ENCODE measurements around the gene ETS2. TPM values are rescaled to one million over a fixed set of nuclear protein-coding genes. Genes with fewer than 3 reads are reported as not detected.
A peak's percentile ranks its signal among the peaks of the same experiment; 100 is the strongest.

The ETS2 gene
- total RNA-seq, 1 donor from 2014 or later, result 40.3 TPM

DNA sequence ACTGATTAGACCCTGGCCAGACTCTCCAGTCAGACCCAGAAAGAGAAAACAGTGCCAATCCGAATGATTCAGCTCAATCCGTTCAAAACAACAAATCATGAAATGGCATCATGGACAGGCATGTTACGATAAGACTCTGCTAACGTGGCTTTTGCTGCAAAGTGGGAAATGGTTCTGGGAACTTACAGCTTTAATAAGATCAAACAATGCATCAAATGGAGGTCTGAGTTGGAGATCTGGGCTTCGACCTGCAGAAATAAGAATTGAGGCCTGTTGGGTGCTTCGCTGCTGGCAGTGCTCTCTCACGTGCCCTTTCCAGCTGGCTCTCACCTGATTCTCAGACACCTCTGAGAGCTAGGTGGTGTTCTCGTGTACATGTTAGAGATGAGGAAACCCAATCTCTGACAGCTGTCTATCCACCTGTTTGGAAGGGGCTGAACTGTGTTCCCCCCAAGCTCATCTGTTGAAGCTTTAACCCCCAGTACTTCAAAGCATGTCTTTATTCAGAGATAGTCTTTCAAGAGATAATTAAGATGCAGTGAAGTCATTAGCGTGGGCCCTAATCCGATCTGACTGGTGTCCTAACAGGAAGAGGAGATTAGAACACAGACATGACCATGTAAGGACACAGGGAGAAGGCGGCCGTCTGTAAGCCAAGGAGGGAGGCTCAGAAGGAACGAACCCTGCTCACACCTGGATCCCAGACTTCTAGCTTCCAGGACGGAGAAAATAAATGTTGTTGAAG is 45.5 kb upstream of the ETS2 start:
- no peaks in the 10 kb centered on the region for H4K20me1 ChIP-seq (ENCODE audit: insufficient read depth, low read length)
- Mint-ChIP-seq H3K27me3 (ENCODE audit: low read depth, unreplicated experiment) (peaks cover 2% of the 10 kb centered on the region), H3K27ac (ENCODE audit: unreplicated experiment) (no peak overlapping the region), H3K4me1 (ENCODE audit: low read depth, unreplicated experiment) (peaks cover 47% of the 10 kb centered on the region), H3K4me3 (ENCODE audit: unreplicated experiment) (no peak overlapping the region), H3K9me3 (ENCODE audit: unreplicated experiment) (no peaks in the 10 kb centered on the region), H3K36me3 (ENCODE audit: low read depth, unreplicated experiment) (no peaks in the 10 kb centered on the region)
- H3K4me2 ChIP-seq (ENCODE audit: low read length), result no peak overlapping the region
- FAIRE-seq (no peak), DNase-seq (ENCODE audit: low read depth) (peak; percentile 77)
- no peak overlapping the region for H3K4me3 ChIP-seq (ENCODE audit: insufficient read depth, low read depth, low read length)
- no peaks in the 10 kb centered on the region for H3K36me3 ChIP-seq (ENCODE audit: insufficient read depth, low read length)
- H3K9ac ChIP-seq (ENCODE audit: low read length), result no peak overlapping the region
- no peak overlapping the region for H2AFZ ChIP-seq (ENCODE audit: low read depth, low read length)
- no peaks in the 10 kb centered on the region for H3K27me3 ChIP-seq (ENCODE audit: insufficient read depth, low read length)
- no peaks in the 10 kb centered on the region for H3K9me3 ChIP-seq (ENCODE audit: insufficient read depth, low read depth, low read length)
- no peak overlapping the region for H3K27ac ChIP-seq (ENCODE audit: low read depth, low read length)
- H3K4me1 ChIP-seq (ENCODE audit: insufficient read depth, low read length), result peaks cover 18% of the 10 kb centered on the region
- TF ChIP-seq, protein P1, sequence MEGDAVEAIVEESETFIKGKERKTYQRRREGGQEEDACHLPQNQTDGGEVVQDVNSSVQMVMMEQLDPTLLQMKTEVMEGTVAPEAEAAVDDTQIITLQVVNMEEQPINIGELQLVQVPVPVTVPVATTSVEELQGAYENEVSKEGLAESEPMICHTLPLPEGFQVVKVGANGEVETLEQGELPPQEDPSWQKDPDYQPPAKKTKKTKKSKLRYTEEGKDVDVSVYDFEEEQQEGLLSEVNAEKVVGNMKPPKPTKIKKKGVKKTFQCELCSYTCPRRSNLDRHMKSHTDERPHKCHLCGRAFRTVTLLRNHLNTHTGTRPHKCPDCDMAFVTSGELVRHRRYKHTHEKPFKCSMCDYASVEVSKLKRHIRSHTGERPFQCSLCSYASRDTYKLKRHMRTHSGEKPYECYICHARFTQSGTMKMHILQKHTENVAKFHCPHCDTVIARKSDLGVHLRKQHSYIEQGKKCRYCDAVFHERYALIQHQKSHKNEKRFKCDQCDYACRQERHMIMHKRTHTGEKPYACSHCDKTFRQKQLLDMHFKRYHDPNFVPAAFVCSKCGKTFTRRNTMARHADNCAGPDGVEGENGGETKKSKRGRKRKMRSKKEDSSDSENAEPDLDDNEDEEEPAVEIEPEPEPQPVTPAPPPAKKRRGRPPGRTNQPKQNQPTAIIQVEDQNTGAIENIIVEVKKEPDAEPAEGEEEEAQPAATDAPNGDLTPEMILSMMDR (IDR thresholded peaks at IDR 0.05; ENCODE audit: insufficient read depth, low read depth, low read length), result no peak
- no peak for TF ChIP-seq EZH2 (IDR thresholded peaks at IDR 0.05; ENCODE audit: insufficient read depth, low read length)
- H3K79me2 ChIP-seq (ENCODE audit: insufficient read depth, low read length), result no peaks in the 10 kb centered on the region

DNA sequence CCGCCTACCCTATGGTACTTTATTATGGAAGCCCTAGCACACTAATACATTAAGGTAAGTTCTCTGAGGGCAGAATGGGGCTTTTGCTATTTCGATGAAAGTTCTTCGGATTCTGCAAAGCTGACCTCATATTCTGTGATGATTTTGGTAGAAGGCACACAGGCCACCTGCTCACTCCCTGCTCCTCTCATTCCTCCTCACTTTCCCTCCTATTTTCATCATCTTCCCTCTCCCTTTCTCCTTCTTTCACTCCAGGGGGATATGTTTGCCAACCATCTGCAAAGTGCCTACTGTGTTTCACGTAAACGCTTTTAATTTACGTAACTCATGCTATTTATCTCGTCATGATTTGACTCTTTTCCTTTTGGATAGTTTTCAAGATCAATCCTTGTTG is 45.0 kb upstream of the ETS2 start:
- H3K9me3 ChIP-seq (ENCODE audit: insufficient read depth, low read depth, low read length), result no peaks in the 10 kb centered on the region
- H3K4me3 ChIP-seq (ENCODE audit: insufficient read depth, low read depth, low read length), result no peak overlapping the region
- no peaks in the 10 kb centered on the region for H4K20me1 ChIP-seq (ENCODE audit: insufficient read depth, low read length)
- H3K79me2 ChIP-seq (ENCODE audit: insufficient read depth, low read length), result no peaks in the 10 kb centered on the region
- no peak for FAIRE-seq
- no peak overlapping the region for H3K9ac ChIP-seq (ENCODE audit: low read length)
- H3K36me3 ChIP-seq (ENCODE audit: insufficient read depth, low read length), result no peaks in the 10 kb centered on the region
- H3K4me2 ChIP-seq (ENCODE audit: low read length), result no peak overlapping the region
- H3K9me3 Mint-ChIP-seq (ENCODE audit: unreplicated experiment), result peaks cover 2% of the 10 kb centered on the region
- H3K4me1 Mint-ChIP-seq (ENCODE audit: low read depth, unreplicated experiment), result peaks cover 41% of the 10 kb centered on the region
- no peak for DNase-seq (ENCODE audit: low read depth)
- H3K36me3 Mint-ChIP-seq (ENCODE audit: low read depth, unreplicated experiment), result no peaks in the 10 kb centered on the region
- H3K4me1 ChIP-seq (ENCODE audit: insufficient read depth, low read length), result peaks cover 13% of the 10 kb centered on the region
- TF ChIP-seq, protein P1 (IDR thresholded peaks at IDR 0.05; ENCODE audit: insufficient read depth, low read depth, low read length), result no peak
- no peak for TF ChIP-seq EZH2 (IDR thresholded peaks at IDR 0.05; ENCODE audit: insufficient read depth, low read length)
- no peak overlapping the region for H3K4me3 Mint-ChIP-seq (ENCODE audit: unreplicated experiment)
- no peaks in the 10 kb centered on the region for H3K27me3 ChIP-seq (ENCODE audit: insufficient read depth, low read length)
- H3K27ac Mint-ChIP-seq (ENCODE audit: unreplicated experiment), result no peak overlapping the region
- H2AFZ ChIP-seq (ENCODE audit: low read depth, low read length), result no peak overlapping the region
- H3K27me3 Mint-ChIP-seq (ENCODE audit: low read depth, unreplicated experiment), result peaks cover 3% of the 10 kb centered on the region
- H3K27ac ChIP-seq (ENCODE audit: low read depth, low read length), result no peak overlapping the region

GRCh38 chr21:38761531-38761930 is 44.2 kb upstream of the ETS2 start:
- H3K9ac ChIP-seq (ENCODE audit: low read length), result no peak overlapping the region
- TF ChIP-seq, protein P1 (IDR thresholded peaks at IDR 0.05; ENCODE audit: insufficient read depth, low read depth, low read length), result no peak
- no peak for TF ChIP-seq EZH2 (IDR thresholded peaks at IDR 0.05; ENCODE audit: insufficient read depth, low read length)
- peak overlapping the region; percentile 85 for H3K27ac Mint-ChIP-seq (ENCODE audit: unreplicated experiment)
- no peak overlapping the region for H3K27ac ChIP-seq (ENCODE audit: low read depth, low read length)
- H3K36me3 Mint-ChIP-seq (ENCODE audit: low read depth, unreplicated experiment), result peaks cover 3% of the 10 kb centered on the region
- peaks cover 3% of the 10 kb centered on the region for H3K27me3 Mint-ChIP-seq (ENCODE audit: low read depth, unreplicated experiment)
- no peak overlapping the region for H3K4me3 ChIP-seq (ENCODE audit: insufficient read depth, low read depth, low read length)
- H3K36me3 ChIP-seq (ENCODE audit: insufficient read depth, low read length), result no peaks in the 10 kb centered on the region
- no peak overlapping the region for H3K4me3 Mint-ChIP-seq (ENCODE audit: unreplicated experiment)
- H3K9me3 ChIP-seq (ENCODE audit: insufficient read depth, low read depth, low read length), result peaks cover 5% of the 10 kb centered on the region
- peaks cover 35% of the 10 kb centered on the region for H3K4me1 Mint-ChIP-seq (ENCODE audit: low read depth, unreplicated experiment)
- H3K4me1 ChIP-seq (ENCODE audit: insufficient read depth, low read length), result peaks cover 7% of the 10 kb centered on the region
- no peak for FAIRE-seq
- H3K9me3 Mint-ChIP-seq (ENCODE audit: unreplicated experiment), result peaks cover 10% of the 10 kb centered on the region
- H3K27me3 ChIP-seq (ENCODE audit: insufficient read depth, low read length), result no peaks in the 10 kb centered on the region
- H3K4me2 ChIP-seq (ENCODE audit: low read length), result no peak overlapping the region
- H4K20me1 ChIP-seq (ENCODE audit: insufficient read depth, low read length), result no peaks in the 10 kb centered on the region
- no peak overlapping the region for H2AFZ ChIP-seq (ENCODE audit: low read depth, low read length)
- H3K79me2 ChIP-seq (ENCODE audit: insufficient read depth, low read length), result no peaks in the 10 kb centered on the region
- DNase-seq (ENCODE audit: low read depth), result no peak

Measured in astrocyte (in vitro differentiated cells and primary cell).